Measurements from ENCODE around the gene DHFR.

DHFR gene

DNA sequence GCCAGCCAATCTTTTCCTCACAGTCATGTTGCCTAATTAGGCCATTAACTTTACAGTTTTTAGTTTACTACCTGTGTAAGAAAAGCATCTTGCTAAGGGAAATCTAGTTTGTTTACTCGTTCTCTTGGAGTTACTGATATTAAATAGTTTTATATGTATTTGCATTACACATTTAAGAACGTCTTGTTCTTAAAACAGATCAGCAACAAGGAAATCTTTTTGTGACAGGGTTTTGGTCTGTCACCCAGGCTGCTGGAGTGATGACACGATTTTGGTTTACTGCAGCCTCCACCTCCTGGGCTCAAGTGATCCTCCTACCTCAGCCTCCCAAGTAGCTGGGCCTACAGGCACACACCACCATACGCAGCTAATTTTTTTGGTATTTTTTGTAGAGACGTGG lies 29.6 kb downstream of the DHFR start:
- no peak for DNase-seq
- TF ChIP-seq, protein P1, sequence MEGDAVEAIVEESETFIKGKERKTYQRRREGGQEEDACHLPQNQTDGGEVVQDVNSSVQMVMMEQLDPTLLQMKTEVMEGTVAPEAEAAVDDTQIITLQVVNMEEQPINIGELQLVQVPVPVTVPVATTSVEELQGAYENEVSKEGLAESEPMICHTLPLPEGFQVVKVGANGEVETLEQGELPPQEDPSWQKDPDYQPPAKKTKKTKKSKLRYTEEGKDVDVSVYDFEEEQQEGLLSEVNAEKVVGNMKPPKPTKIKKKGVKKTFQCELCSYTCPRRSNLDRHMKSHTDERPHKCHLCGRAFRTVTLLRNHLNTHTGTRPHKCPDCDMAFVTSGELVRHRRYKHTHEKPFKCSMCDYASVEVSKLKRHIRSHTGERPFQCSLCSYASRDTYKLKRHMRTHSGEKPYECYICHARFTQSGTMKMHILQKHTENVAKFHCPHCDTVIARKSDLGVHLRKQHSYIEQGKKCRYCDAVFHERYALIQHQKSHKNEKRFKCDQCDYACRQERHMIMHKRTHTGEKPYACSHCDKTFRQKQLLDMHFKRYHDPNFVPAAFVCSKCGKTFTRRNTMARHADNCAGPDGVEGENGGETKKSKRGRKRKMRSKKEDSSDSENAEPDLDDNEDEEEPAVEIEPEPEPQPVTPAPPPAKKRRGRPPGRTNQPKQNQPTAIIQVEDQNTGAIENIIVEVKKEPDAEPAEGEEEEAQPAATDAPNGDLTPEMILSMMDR (IDR thresholded peaks at IDR 0.05; ENCODE audit: low read depth, low read length) = no peak
- Histone ChIP-seq H3K36me3 (peaks cover 10% of the 10 kb centered on the region), H3K4me1 (peaks cover 4% of the 10 kb centered on the region; the same call in 1 of the 2 replicates), H3K9me3 (no peaks in the 10 kb centered on the region), H3K27me3 (no peaks in the 10 kb centered on the region), H3K4me3 (ENCODE audit: low read depth, low read length) (no peak overlapping the region)

DNA sequence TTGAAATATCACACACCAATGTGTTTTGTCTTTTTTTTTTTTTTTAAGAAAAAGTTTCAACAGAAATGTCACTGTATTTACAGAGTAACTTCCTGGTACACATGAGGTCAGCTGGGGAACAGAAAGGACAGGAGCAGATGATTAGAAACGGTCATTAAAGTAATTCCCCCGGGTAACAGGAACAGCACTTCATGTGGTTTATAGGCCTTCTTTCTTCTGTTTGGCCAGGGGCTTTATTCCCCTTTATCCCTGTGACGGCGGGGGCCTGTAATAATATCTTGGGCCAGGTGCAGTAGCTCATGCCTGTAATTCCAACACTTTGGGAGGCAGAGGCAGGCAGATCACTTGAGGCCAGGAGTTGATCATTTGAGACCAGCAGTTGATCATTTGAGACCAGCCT lies 30.8 kb downstream of the DHFR start:
- DNase-seq = no peak
- Histone ChIP-seq H3K4me1 (no peaks in the 10 kb centered on the region), H3K4me3 (ENCODE audit: low read depth, low read length) (no peak overlapping the region), H3K9me3 (no peaks in the 10 kb centered on the region), H3K36me3 (no peaks in the 10 kb centered on the region), H3K27me3 (no peaks in the 10 kb centered on the region)
- TF ChIP-seq, protein P1 (IDR thresholded peaks at IDR 0.05; ENCODE audit: low read depth, low read length) = no peak

DNA sequence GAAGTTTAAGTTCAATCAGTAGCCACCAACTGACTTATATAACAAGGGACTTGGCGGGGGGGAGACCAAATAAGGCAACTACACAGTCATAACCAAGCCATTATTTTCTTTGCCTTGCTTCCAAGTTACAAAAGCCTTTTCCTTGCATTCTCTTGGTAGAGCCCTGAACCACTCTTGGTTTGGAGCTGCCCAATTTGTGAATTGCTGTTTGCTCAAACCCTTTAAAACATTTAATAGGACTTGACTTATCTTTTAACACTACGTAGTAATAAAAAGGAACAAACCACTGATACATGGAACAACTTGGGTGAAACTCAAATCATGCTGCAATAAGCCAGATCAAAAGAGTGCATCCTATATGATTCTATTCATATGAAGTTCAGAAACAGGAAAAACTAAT lies 32.0 kb downstream of the DHFR start:
- Histone ChIP-seq H3K4me1 (no peaks in the 10 kb centered on the region), H3K27me3 (no peaks in the 10 kb centered on the region), H3K9me3 (no peaks in the 10 kb centered on the region), H3K4me3 (ENCODE audit: low read depth, low read length) (no peak overlapping the region), H3K36me3 (no peaks in the 10 kb centered on the region)
- no peak for DNase-seq
- TF ChIP-seq, protein P1 (IDR thresholded peaks at IDR 0.05; ENCODE audit: low read depth, low read length) = no peak

DNA sequence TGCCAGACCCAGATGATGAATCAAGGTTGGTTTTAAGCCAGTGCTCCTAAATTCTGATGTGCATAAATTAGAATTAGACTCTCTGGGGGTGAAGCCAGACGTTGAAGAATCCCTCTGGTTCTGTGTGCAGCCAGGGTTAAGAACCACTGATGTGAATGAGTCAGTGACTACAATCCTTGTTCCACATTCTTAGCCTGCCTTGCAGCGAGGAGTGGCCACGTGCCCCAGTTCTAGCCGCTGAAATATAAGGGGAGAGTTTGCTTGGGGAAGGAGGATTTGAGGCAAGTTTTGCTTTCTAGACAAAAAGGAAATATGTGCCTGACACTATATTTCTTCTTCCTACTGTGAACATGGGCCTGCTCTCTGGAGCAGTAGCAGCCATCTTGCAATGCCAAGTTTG lies 34.6 kb downstream of the DHFR start:
- Histone ChIP-seq H3K4me3 (ENCODE audit: low read depth, low read length) (no peak overlapping the region), H3K27me3 (no peaks in the 10 kb centered on the region), H3K36me3 (no peaks in the 10 kb centered on the region), H3K9me3 (no peaks in the 10 kb centered on the region), H3K4me1 (no peaks in the 10 kb centered on the region)
- no peak for DNase-seq
- TF ChIP-seq, protein P1 (IDR thresholded peaks at IDR 0.05; ENCODE audit: low read depth, low read length) = no peak

DNA sequence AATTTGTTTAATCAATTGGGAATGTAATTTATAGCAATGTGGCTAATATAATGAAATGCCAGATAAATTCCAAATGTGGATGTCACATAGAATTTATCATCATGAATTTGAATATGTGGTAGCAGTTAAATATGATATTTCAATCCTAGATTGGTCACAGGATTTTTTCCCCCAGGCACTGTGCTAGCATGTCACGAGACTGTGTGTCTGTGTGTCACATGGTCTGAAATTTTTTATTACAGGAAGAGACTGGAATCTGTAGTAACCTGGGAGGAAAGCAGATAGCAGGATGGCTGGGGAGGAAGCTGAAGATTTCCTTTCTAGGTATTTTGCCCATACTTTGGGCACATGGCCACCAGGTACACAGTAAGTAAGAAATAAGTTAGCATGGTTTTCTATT lies 35.7 kb downstream of the DHFR start:
- H3K36me3 ChIP-seq = no peaks in the 10 kb centered on the region
- H3K9me3 ChIP-seq = no peaks in the 10 kb centered on the region
- H3K4me3 ChIP-seq (ENCODE audit: low read depth, low read length) = no peak overlapping the region
- no peaks in the 10 kb centered on the region for H3K27me3 ChIP-seq
- no peaks in the 10 kb centered on the region for H3K4me1 ChIP-seq
- TF ChIP-seq, protein P1 (IDR thresholded peaks at IDR 0.05; ENCODE audit: low read depth, low read length) = no peak
- no peak for DNase-seq

DNA sequence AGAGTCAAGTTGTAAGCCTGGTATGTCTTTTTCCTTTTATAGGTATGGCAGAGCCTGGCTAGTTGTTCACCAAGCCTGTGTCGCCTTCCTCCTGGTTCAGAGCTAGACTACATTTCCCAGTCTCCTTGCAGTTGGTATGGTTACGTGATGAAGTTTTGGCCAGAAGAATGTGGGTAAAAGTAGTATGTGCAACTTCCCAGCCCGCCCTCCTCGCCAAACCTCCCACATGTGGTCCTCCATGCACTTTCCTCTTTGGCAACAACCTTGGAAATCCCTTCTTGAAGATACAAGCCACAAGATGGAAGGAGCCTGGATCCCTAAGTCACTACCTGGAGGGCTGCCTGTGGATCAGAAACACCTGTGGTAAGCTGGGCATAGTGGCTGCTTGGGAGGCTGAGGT lies 36.3 kb downstream of the DHFR start:
- Histone ChIP-seq H3K36me3 (no peaks in the 10 kb centered on the region), H3K4me1 (no peaks in the 10 kb centered on the region), H3K4me3 (ENCODE audit: low read depth, low read length) (no peak overlapping the region), H3K27me3 (no peaks in the 10 kb centered on the region), H3K9me3 (no peaks in the 10 kb centered on the region)
- no peak for DNase-seq
- TF ChIP-seq, protein P1 (IDR thresholded peaks at IDR 0.05; ENCODE audit: low read depth, low read length) = no peak

Measured in BE2C (cell line).